Measurements from ENCODE around the gene SPRY4.
A peak's percentile ranks its signal among the peaks of the same experiment; 100 is the strongest.
"Not testable (repeated sequence)": the region's sequence is repeated elsewhere in the genome, so short reads cannot be mapped to it uniquely, and the experiment has no call there.

The SPRY4 gene

GRCh38 chr5:142324871-142325724 is at the start of gene SPRY4:
Gene SPRY4 (minus strand): TSS chr5:142325021. CDS start chr5:142315108, 9,913 bp downstream.
- peak; percentile 96 to 97 for DNase-seq (ENCODE audit: low read depth in 2 of 2)

GRCh38 chr5:142368529-142368928 is 43.7 kb upstream of the SPRY4 start:
- no peak for DNase-seq (ENCODE audit: low read depth in 2 of 2)

DNA sequence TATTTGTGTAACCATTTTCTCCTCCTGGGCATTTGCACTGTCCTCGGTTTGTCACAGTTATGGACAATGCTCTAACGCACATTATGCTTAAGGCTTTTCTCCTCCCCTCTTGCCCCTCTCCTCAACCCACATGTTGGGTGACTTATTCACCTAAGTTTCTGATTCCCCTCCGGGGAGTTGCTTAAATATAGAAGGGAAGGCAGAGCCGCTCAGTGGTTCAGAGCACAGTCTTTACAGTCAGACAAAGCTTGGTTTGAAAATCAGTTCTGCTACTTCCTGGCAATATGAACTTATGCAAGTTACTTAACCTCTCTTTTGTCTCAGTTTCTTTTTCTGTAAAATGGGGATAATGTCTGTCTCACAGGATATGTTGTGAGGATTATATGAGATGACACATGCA is 41.2 kb upstream of the SPRY4 start:
- DNase-seq (ENCODE audit: low read depth in 2 of 2): no peak

- no peak for DNase-seq (ENCODE audit: low read depth in 2 of 2)
Observed at GRCh38 chr5:142364251-142365145, 39.7 kb upstream of the SPRY4 start.

GRCh38 chr5:142363619-142363963 is 38.8 kb upstream of the SPRY4 start:
- no peak for DNase-seq (ENCODE audit: low read depth in 2 of 2)

DNA sequence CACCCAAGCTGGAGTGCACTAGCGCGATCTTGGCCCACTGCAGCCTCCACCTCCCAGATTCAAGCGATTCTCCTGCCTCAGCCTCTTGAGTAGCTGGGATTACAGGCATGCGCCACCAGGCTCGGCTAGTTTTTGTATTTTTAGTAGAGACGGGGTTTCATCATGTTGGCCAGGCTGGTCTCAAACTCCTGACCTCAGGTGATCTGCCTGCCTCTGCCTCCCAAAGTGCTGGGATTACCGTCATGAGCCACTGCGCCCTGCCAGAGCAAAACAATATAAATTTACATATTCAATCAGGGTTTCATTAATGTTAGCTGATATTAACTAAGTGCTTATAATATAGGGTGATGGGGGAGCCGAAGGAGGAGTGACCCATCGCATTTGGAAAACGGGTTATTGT is 37.4 kb upstream of the SPRY4 start:
- DNase-seq (ENCODE audit: low read depth in 2 of 2): not testable (repeated sequence)

DNA sequence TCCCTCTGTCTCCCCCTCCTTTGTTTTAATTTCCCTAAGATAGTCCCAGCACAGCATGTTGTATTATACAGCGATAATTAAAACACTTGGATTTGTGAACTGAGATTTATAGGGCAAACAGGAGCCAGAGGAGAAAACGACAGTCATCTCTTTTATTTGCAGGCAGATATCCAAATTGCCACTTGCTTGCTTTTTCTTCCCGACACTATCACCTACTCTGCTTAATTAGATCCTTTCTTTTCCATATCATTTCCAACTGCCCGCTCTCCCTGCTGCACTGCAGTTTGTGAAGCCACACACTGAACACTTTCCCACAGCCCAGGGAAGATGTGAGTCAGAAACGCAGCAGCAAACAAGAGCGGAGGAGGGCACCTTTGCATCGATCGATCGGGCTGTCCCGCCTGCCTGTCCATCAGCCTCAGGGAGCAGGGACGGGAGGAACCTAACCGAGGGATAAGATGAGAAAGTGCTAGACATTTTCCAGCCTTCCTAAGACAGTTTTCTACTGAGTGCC is 35.8 kb upstream of the SPRY4 start:
- no peak for DNase-seq (ENCODE audit: low read depth in 2 of 2)

- no peak for DNase-seq (ENCODE audit: low read depth in 2 of 2)
Observed at GRCh38 chr5:142360051-142360498, 35.3 kb upstream of the SPRY4 start.

GRCh38 chr5:142358648-142359047 is 33.8 kb upstream of the SPRY4 start:
- no peak for DNase-seq (ENCODE audit: low read depth in 2 of 2)

- no peak for DNase-seq (ENCODE audit: low read depth in 2 of 2)
Observed at GRCh38 chr5:142358121-142358520, 33.3 kb upstream of the SPRY4 start.

GRCh38 chr5:142357469-142358090 is 32.8 kb upstream of the SPRY4 start:
- no peak for DNase-seq (ENCODE audit: low read depth in 2 of 2)

DNA sequence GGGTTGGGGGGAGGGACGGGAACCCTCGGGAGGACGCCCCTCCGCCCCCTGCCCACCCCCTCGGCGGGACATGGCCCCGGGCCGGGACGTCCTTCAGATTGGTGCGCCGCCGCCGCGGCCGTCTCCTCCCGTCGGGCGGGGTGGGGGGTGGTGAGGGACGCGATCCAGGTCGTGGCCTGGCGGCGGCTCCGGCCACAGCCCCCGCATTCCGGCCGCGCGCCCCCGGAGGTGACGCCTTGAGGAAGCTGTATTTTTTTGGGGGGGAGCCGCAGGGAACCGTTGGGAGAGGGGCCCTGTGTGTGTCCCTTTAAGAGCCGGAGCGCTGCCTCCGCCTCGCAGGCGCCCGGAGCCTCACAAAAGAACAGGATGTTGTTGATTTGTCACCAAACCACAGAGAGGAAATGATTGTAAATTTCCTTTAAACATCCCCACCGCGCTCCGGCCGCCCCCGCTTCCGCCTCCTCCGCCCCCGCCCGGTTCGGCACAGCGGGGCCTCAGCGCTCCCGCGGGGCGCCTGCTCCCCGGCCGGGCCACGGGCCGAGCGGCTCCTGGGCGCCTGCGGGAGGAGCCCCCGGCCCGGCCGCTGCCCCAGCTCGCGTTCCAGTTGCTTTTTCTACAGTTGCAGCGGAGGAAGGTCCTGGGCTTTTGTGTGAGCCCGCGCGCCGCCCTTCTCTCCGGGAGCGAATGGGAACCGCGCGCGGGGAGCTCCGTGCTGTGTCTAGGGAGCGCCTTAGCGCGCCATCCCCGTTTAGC is 32.1 kb upstream of the SPRY4 start:
- peak; percentile 76 to 78 for DNase-seq (ENCODE audit: low read depth in 2 of 2)

GRCh38 chr5:142356349-142356715 is 31.5 kb upstream of the SPRY4 start:
- peak; percentile 58 to 70 for DNase-seq (ENCODE audit: low read depth in 2 of 2)

DNA sequence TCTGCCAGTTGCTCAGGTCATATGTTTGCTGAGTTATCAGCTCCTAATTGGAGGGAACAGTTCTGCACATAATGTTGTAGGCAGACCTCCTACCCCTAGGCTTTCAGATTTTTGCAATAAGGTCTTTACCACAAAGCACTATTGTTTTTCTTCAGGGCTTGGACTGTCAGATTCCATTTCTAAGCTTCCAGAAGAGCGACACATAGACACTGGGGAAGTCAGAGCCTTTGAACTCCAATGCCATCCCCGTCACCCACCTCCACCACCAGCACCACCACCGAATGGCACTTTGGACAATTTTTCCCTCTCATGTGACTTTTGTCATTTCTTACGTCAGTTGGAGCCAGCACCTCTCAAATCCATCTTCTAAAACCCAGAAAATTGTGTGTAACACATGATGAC is 28.3 kb upstream of the SPRY4 start:
- no peak for DNase-seq (ENCODE audit: low read depth in 2 of 2)

GRCh38 chr5:142350021-142350420 is 25.2 kb upstream of the SPRY4 start:
- DNase-seq (ENCODE audit: low read depth in 2 of 2): no peak

- DNase-seq (ENCODE audit: low read depth in 2 of 2): no peak
Observed at GRCh38 chr5:142346706-142347105, 21.9 kb upstream of the SPRY4 start.

- DNase-seq (ENCODE audit: low read depth in 2 of 2): not testable (repeated sequence)
Observed at GRCh38 chr5:142344915-142345314, 20.1 kb upstream of the SPRY4 start.

DNA sequence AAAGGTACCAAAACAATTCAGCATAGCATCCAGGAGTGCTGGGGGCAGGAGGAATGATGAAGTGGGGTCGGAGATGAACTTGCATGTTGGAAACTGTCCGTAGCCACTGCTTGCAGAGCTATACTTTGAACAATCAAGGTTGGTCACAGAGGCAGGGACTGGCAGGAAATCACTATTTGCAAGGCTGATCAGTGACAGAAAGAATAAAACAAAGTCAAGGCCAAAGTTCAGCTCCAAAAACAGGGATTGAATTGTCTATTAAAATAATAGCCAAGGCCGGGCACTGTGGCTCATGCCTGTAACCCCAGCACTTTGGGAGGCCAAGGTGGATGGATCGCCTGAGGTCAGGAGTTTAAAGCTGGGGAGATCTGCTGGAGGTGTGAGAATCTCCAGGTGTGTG is 18.7 kb upstream of the SPRY4 start:
- no peak for DNase-seq (ENCODE audit: low read depth in 2 of 2)

GRCh38 chr5:142342128-142342981 is 17.5 kb upstream of the SPRY4 start:
- DNase-seq (ENCODE audit: low read depth in 2 of 2): no peak

DNA sequence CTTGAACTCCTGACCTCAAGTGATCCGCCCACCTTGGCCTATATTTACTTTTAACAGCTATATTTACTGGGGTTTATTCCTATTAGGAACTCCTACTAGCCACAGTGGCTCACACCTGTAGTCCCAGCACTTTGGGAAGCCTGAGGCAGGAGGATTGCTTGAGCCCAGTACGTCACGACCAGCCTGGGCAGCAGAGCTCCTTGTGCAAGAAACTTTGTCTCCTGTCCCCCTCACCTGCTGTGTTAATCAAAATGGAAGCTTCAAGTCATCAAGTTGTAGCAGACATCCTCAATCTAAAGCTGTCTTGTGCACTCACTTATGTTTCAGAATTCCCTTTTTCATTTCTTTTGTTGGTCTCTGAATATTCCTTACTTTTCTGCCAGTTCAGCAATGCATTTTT is 15.0 kb upstream of the SPRY4 start:
- DNase-seq (ENCODE audit: low read depth in 2 of 2): no peak

Data from fibroblast of skin of left biceps (primary cell).